M059J (cell line): ENCODE results near the gene PIP4K2B. TPM values are rescaled to one million over a fixed set of nuclear protein-coding genes. Genes with fewer than 3 reads are reported as not detected.
"Not testable (repeated sequence)": the region's sequence is repeated elsewhere in the genome, so short reads cannot be mapped to it uniquely, and the experiment has no call there.

Experiments used
- DNase-seq: peaks from one replicate; pipeline ENCODE4 v3.0.0-alpha.2; 2012; ENCODE audit warnings: low read depth
- total RNA-seq: library from RNA; depleted of rRNA; stranded (reverse); fragments of >200 nt; shearing (Covaris generic); gene quantifications from 2 replicates; pipeline ENCODE4 v1.2.3, GENCODE V29; 2014; rRNA removed

PIP4K2B gene
- 41.6 and 45.4 TPM in 2 replicates for total RNA-seq

- DNase-seq = peak; percentile 95
Observed at GRCh38 chr17:38799501-38800236, at the start of gene PIP4K2B. TSS of gene PIP4K2B (minus strand) at chr17:38799556. CDS start at chr17:38799424, 132 bp downstream.

DNA sequence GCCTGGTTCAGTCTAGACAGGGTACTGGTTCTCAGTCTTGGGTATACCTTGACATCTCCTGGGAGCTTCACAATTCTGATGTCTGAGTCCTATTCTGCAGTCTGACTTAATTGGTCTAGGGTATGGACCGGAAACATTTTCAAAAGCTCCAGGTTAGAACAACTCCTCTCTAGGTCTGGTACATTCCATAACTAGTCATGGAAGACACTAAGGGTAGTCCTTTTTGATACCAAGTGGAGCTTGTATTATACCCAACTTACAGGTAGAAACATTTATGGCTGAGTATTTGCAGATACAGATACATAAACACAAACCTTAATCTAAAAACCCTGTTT, 49.2 kb upstream of the PIP4K2B start:
- DNase-seq = no peak

DNA sequence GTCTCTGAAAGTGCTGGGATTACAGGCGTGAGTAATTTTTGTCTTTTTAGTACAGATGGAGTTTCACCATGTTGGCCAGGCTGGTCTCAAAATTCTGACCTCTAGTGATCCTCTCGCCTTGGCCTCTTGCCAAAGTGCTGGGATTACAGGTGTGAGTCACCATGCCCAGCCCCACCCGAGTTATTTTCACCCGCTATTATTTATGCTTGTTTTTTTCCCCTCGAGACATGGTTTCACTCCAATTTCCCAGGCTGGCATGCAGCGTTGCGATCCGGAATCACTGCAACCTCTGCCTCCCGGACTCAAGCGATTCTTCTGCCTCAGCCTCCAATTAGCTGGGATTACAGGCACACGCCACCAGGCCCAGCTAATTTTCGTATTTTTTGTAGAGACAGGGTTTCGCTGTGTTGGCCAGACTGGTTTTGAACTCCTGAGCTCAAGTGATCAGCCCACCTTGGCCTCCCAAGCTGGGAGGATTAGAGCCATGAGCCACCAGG, 45.0 kb upstream of the PIP4K2B start:
- DNase-seq = peak; percentile 15

- no peak for DNase-seq
Observed at GRCh38 chr17:38825762-38826247, 26.4 kb upstream of the PIP4K2B start.

DNA sequence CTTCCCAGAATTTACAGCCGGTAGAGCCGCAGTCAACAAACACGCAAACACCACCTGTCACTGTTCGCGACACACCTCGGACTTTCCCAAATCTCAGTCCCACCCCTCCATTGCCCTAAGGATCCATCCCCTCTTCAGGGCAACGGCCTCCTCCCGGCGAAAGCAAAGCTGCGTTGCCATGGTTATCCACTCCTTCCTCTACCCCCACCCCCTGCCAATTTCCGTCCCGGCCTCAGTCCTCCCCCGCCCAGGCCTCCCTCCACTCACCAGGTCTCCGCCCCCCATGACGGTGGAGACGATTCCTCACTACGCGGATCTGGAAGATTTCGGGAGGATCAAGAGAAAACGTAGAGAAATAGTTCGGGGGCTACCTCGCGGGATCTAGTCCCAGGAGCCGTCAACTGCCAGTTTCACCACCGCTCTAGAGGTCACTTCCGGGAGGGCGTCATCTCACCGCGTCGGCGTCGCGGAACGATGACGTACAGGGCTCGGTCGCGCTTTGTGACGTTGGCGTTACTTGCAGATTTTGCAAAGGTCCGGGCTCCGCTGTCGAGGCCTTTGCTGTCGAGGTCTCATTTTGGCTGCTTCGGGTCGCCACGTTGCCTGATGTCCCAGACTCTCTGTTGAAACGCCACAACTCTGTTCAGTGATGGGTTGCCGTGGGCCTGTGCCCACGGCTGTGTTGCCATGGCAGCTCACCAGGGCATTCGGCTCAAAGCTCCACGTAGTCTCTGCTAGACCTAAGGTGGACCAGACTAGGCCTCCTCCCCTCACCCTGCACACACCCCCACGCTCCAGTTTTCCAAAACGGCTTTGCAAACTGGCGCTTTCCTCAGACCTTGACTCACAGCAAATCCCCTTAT, 25.8 kb upstream of the PIP4K2B start, which contains the start of gene CWC25:
Gene CWC25 (minus strand): TSS at position 423 of the 863 bp plus-strand sequence. CDS start 138 bp downstream, at position 285.
- DNase-seq = peak; percentile 90

GRCh38 chr17:38815576-38816193, 16.3 kb upstream of the PIP4K2B start:
- DNase-seq = peak; percentile 30

DNA sequence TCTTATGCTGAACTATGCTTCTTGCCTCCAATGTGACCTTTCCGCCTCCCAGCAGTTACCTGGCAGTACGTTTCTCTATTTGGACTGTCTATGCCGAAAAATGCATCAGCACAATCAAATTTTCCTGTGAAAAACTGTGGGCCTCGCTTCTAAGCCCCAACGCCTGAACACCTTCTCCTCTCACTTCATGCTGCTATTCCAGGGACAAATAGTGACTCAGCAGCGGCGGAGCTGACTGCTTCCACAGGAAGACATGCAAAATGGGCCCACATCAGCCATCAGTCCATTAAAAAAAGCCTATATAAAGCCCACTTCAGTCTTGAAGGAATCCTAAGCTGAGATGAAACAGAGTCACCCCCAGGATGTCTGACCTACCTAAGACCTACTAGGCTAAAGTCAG, 10.5 kb upstream of the PIP4K2B start:
- no peak for DNase-seq

DNA sequence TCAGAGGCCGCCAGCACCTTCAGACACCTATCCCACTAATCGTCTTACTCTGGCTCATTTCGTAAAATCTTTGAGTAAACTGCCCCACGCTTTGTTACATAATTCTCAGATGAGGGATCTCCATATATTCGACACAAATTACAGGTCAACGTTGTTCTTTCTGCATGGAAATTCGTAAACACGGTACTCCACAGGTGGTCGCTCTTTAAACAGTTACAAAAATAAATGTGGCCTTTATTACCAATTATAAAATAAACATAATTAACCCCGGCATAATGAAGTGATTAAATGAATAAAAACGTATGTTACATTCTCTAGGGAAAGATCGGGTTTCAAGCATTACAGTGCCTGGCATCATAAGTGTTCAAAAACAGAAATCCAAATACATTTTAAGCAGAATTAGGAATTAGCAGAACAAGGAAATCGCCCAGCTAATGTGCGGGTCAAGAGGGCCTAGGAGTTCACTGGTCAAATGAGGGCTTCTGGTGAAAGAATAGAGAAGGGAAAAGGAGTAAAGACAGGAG, 943 bp upstream of the PIP4K2B start:
- no peak for DNase-seq

- DNase-seq = peak; percentile 56
Observed at GRCh38 chr17:38798614-38799500, 499 bp downstream of the PIP4K2B start.

DNA sequence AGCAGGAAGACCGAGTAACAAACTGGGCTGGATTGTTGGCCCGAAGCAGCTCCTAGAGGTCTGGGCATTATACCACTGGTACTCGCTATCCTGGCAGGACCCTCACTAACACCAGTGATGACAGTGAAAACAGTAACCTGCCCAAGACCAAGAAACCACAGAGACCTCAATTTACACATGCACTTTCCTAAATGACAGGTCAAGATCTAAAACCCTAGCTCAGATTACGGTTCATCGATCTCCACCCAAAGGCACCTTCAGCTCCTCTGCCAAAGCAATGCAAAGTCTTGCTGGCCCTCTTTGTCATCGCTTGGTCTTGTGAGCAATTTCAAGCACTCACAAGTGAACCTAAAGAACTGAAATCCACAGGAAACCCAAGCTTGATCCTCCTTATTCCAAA, 1.5 kb downstream of the PIP4K2B start:
- DNase-seq = no peak

DNA sequence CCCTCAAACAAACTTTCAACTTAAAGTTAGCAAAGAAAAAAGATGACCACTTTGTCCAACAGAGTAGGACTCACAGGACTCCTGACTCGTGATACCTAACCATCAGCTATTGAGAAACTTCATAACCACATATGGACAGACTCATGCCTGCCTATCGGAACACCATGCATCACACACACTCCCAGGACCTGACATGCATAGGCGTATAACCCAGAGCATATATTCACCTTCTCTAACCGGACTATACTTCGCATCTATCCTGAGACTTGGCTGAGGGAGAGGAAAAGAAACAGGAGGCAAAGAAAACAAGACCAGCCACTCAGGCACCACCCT, 2.2 kb downstream of the PIP4K2B start:
- no peak for DNase-seq

GRCh38 chr17:38796451-38797157, 2.8 kb downstream of the PIP4K2B start:
- DNase-seq = no peak

DNA sequence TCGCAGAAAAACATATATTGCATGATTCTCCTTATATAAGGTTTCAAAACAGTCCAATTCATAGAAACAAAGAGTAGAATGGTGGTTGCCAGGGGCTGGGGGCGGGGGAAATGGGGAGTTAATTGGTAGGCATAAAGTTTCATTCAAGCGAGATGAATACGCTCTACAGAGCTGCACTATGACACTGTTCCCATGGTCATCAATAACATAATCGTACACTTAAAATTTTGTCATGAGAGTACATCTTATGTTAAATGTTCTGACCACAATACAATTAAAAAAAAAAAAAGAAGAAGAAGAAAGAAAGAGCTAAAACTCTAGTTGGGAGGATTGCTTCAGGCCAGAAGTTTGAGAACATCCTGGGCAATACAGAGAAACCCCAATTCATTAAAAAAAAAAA, 5.1 kb downstream of the PIP4K2B start:
- DNase-seq = no peak

DNA sequence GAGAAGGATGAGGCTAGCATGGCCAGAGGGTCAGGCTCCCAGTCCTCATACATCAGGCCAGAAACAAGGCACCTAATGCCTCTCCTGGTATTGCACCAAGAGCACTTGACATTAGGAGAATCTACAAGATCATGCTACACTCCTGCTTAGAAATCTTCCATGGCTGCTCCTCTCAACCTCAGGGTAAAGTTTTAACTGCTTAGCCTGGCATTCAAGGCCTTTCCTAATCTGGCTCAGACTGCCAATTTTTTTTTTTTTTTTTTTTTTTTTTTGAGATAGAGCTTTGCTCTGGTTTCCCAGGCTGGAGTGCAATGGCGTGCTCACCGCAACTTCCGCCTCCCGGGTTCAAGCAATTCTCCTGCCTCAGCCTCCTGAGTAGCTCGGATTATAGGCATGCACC, 8.2 kb downstream of the PIP4K2B start:
- DNase-seq = no peak

DNA sequence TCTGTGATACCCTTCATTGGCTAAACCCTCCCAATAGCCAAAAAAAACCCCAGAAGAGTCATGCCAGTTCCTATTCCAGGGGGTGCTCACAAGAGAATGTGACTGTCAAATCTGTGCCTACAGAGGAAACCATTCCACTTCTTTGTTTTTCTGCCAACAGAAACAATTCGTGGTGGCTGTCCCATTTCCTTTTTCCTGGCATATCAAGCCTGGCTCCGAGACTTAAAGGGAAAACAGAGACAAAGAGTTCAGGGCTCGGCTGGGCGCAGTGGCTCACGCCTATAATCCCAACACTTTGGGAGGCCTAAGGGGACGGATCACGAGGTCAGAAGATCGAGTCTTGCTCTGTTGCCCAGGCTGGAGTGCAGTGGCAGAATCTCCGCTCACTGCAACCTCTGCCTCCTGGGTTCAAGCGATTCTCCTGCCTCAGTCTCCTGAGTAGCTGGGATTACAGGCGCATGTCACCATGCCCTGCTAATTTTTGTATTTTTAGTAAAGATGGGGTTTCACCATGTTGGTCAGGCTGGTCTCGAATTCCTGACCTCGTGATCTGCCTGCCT, 9.1 kb downstream of the PIP4K2B start:
- DNase-seq = peak; percentile 9

DNA sequence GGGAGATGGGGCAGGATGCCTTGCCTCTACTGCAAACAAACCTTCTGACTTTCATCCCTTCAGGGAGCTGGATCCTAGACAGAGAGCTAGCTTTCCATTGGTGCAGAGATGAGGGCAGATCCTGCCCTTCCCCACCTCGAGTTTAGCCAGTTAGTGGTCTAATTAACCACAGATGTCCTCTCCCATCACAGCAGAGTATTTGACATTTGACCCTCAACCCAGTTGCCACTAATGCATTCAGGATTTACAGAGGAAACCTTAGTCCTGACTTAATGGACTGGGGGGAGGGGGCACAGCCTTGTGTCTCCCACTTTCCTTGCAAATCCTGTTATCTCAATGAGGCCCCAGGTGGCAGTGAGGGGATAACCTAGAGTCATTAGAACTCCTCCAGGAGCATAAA, 10.2 kb downstream of the PIP4K2B start:
- DNase-seq = peak; percentile 34

DNA sequence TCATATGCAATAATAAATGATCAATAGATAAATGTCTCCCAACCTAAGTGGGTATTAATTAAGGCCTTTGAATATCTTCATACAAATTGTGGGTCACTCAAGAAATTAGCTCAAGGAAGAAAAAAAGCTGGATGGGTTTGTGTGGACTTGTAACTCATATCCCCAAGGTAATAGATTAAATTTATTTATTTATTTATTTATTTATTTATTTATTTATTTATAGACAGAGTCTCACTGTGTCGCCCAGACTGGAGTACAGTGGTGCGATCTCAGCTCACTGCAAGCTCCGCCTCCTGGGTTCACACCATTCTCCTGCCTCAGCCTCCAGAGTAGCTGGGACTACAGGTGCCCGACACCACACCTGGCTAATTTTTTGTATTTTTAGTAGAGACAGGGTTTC, 11.4 kb downstream of the PIP4K2B start:
- DNase-seq = not testable (repeated sequence)

- DNase-seq = peak; percentile 34
Observed at GRCh38 chr17:38786372-38786771, 13.0 kb downstream of the PIP4K2B start.

DNA sequence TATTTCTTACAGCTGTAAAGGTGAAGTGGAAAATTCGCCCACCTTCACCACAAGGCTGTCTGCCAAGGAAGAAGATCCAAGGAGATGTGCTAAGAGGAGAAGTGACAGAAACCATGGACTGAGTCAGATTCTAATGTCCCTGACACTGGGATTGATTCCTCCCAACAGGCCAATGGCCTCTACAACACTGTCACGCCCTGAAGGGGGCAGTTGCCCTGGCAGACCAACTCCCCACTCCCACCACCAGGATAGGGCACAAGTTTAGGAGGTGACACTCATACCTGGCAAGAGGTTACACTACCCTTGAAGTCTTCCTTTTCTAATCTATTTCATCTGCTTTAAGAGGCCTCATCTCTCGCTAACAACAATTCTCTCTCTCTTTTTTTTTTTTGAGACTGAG, 16.1 kb downstream of the PIP4K2B start:
- no peak for DNase-seq
